ENCODE results near the gene DENND2D.

DENND2D gene

GRCh38 chr1:111199881-111200801 lies at the start of gene DENND2D:
TSS of gene DENND2D (minus strand) at chr1:111200646. CDS start at chr1:111200459, 187 bp downstream.
- peak; percentile 54 to 72 for DNase-seq

GRCh38 chr1:111249960-111250359 lies 49.5 kb upstream of the DENND2D start:
- DNase-seq: no peak

GRCh38 chr1:111247125-111247838 lies 46.8 kb upstream of the DENND2D start:
- no peak for DNase-seq

- no peak for DNase-seq
These were observed 42.5 kb upstream of the DENND2D start for GRCh38 chr1:111242805-111243523.

DNA sequence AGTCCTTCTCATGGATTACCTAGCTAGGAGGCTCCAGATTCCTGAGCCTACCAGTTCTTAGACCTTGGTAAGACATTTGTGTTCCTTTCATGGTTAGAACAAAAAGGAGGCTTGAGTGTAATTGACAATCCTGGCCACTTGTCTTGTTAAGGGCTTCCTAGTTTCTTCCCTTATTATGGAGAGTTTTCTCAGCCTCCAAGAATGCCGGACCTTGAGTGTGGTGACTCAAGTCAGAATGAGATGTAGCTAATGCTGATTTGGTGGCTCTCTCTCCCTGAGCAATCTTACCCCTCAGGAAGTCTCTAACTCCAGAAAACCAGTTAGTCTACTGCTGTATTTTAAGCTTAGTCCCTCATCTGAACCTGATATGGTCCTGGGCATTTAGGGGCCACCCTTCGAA lies 41.4 kb upstream of the DENND2D start:
- no peak for DNase-seq

GRCh38 chr1:111238056-111238795 lies 37.8 kb upstream of the DENND2D start:
- DNase-seq: no peak

DNA sequence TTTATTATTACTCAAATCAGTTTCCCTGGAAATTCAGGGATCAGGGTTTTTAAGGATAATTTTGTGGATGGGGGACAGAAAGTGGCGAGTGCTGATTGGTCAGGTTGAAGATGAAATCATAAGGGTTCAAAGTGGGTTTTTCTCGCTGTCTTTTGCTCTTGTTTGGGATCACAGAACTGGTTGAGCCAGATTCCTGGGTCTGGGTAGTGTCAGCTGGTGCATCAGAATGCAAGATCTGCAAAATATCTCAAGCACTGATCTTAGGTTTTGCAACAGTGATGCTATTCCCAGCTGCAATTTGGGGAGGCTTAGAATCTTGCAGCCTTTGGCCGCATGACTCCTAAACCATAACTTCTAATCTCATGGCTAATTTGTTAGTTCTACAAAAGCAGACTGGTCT lies 36.4 kb upstream of the DENND2D start:
- DNase-seq: no peak

GRCh38 chr1:111236379-111236778 lies 35.9 kb upstream of the DENND2D start:
- DNase-seq: no peak

DNA sequence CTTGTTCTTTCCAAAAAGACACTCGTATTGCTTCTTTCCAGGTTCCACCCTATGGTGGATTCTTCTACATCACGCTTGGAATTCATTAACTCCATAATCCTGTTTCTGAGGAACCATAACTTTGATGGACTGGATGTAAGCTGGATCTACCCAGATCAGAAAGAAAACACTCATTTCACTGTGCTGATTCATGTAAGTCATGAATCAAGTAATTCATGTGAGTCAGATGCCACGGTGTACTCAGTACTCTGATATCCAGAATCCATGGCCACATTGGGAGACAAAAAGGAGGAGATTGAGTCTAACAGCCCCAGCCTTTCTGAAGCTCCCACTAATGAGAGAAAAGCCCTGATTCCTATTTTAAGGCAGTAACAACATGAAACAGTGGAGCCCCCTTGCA lies 34.4 kb upstream of the DENND2D start:
- DNase-seq: no peak

DNA sequence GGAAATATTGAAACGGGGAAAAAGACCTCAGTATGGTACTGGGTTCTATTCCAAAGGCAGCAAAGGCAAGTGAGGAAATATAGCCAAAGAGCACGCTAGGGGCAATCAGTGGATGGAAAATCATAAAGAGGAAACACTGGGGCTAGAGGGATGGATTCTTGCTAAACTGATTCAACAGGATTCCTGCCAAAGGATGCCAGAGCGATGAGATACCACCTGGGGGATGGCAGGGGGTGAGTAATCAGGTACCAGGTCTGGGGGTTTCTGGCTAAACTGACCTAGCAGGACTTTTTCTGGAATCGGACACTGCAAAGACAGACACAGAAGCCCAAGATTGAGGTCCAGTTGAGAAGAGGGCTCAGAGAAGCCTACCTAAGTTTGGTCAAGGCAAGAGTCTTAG lies 33.8 kb upstream of the DENND2D start:
- no peak for DNase-seq

GRCh38 chr1:111232134-111232533 lies 31.7 kb upstream of the DENND2D start:
- DNase-seq: no peak

- DNase-seq: no peak
These were observed 28.3 kb upstream of the DENND2D start for GRCh38 chr1:111228748-111229126.

DNA sequence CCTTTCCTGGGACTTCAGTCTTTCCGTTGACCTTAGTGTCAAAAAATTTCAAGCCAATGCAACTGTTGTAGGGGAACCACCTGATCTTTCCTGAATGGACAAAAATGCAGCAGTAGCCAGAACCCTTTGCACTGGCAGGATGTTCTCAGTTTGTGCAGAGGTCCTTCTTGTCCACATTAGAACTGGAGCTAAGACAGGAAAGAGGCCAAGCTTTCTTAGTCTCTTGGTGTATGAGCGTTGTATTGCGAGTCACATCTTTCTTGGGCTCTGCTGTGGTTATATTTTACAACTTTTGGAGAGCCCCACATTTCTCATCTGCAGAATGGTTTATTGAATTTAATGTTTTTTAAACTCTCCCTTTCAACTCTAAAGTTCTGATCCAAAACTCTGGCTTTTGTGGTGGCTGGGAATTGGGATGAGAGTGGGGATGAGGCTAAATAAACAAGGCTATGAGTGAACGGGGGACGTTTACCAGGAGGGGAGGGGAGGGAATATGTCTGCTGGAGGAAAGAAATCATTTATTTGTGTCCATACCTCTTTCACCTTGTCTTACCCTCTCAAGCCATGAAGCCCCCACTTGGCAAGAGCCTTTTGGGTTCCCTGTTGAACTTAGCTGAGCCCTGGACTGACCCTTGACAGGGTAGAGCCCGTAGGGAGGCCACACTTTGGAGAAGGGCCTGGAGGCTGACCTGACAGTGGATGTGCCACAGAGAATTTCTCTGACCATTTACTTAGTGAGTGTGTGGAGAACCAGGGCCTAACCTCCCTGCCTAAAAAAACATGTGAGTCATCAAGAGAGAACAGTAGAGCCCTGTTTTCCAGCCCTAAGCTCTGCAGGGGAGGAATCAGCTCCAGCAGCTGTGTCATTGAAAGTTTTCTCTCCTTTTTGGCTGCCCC lies 27.7 kb upstream of the DENND2D start:
- DNase-seq: no peak

DNA sequence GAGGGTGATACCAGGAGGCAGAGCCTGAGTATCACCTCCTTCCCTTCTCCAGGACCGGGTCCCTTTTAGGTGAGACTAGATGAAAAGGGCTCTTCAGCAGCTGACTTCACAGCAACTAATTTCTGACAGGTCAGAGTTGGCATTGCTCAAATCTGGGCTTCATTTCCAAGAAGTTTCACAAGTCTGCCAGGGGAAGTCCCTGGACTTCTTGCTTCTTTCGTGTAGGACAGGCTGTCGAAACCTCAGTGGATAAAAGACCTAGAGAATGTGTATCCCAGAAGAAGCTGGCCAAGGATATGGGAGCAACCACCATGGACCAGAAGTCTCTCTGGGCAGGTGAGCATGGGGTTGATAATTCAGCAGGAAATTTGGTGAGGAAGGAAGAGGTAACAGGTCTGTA lies 27.0 kb upstream of the DENND2D start, which contains the start of gene CHI3L2:
CHI3L2 (plus strand) TSS at position 280 of the 400 bp plus-strand sequence; CDS start at position 297, 17 bp downstream.
- no peak for DNase-seq

- peak in 1 of 2 donors; percentile 59 for DNase-seq
These were observed 25.4 kb upstream of the DENND2D start for GRCh38 chr1:111225717-111226400.

- DNase-seq: no peak
These were observed 24.6 kb upstream of the DENND2D start for GRCh38 chr1:111225091-111225490.

DNA sequence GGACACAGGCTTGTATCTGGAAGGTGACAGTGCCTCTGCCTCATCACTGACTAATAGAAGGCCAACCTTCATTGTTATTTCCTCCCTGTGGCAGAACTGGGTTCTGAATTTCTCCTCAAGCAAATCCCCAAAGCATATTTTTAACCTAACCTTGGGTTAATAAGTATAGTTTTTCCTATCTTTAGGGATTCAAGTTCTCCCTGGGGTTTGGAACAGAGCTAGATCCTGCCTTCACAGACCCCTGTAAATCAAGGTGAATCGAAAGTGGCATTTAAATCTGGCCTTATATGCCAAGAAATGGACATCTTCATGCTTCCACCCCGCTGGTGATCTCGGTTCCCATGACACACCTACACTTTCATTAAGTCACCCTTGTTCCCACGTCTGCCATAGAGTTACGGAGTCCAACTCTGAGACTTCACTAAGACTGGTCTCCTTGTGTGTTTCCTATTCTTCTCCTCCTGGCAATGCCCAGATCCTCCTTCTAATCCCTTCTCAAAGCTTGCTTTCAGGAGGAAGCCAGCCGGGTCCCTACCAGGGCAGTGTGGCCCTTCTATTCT lies 22.8 kb upstream of the DENND2D start:
- DNase-seq: no peak

- DNase-seq: peak; percentile 75 to 79
These were observed 22.1 kb upstream of the DENND2D start for GRCh38 chr1:111222308-111223125.

- peak; percentile 55 to 74 for DNase-seq
These were observed 21.3 kb upstream of the DENND2D start for GRCh38 chr1:111221633-111222291.

All from CD4-positive, alpha-beta T cell treated with Interleukin-4 for 1 hour (primary cell).